NCI-H526 (cell line): ENCODE results near the gene SLC52A1.

Experiments
- DNase-seq, 2 experiments: peaks; one replicate each; lab custom pipeline; 2025; lab: John Stamatoyannopoulos, UW

SLC52A1 gene

DNA sequence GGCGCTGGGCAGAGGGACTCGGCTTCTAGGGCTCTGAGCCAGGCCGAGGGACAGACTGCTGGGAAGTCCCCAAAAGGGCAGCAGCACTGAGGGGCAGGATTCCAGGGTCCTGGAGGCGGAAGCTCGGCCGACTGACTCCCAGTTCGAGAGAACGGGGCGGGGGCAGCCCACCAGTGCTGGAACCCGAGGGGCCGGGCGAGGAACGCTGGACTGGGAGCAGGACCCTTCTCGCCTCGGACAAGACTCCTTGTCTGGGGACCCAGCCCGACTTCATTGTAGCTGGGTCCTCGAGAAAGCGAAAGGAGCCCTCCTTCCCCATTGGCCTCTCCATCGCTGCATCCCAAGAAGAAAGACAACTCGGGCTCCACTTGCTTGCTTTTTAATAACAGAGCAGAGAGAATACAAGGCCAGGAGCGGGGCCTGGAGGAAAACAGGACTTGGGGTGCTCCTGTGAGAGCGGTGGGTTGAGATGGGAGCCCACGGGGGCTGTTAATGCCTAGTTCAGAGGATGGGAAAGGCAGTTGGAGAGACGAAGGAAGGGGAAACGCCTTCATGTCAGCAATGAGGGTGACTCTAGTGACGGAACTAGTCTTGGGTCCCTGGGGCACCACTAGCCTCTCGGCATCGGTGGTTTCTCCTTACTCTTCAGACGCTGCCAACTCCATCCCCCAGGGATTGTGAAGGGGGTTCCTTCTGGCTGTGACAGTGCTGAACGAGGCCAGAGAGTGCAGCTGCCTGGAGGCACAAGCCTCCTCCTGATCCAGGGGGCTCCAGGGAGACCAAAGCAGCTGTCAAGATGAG is 47.3 kb downstream of the SLC52A1 start:
- no peak for DNase-seq

GRCh38 chr17:4986951-4987766 is 48.1 kb downstream of the SLC52A1 start, which contains the start of gene CAMTA2:
Gene CAMTA2, minus strand, starts transcription at chr17:4987675. Its CDS starts 1,453 bp downstream, at chr17:4986222.
- peak; percentile 63 to 86 for DNase-seq

- DNase-seq: no peak
These were observed 48.8 kb downstream of the SLC52A1 start for GRCh38 chr17:4986403-4986802.
